ENCODE measurements around the gene USP30. TPM values are rescaled to one million over a fixed set of nuclear protein-coding genes. Genes with fewer than 3 reads are reported as not detected.

The USP30 gene
- total and polyA plus RNA-seq, 10 of the 15 experiments (the other 5 are each of a cell fraction or from before 2014, with no cell fraction given): 2.1 to 16.2 (median 6.4) TPM

DNA sequence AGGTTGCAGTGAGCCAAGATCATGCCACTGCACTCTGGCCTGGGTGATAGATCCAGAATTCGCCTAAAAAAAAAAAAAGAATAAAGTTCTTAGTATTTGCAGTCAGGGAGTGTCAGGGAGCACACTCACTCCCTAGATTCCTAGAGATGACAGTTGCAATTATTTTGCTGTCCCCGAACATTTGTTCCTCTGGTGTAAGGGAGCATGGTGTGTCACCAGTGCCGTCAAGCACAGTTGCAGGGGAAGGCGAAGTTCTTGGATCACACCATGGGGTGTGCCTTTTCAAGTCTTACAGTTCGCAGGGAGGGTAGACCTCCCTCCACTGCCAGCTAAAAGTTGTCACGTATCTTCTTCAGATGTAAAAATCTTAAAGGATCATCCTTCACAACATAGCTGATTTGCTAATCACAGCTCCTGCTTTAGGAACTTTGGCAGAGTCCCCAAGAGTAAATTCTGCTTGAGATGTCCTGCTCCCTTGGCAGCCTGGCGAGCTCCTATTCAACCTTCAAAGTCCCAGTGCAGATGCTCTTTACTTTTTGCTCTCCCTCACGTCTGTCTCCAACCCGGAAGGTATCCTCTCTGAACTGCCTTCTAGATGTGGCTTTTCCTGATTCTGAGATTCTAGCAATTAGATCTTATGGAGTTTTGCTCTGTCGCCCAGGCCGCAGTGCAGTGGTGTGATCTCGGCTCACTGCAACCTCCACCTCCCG lies 75.3 kb downstream of the USP30 start:
- H3K4me1 ChIP-seq (ENCODE audit: control insufficient read depth, insufficient read depth, low read length): no peaks in the 10 kb centered on the region
- intact Hi-C loops (cut with micrococcal nuclease; ENCODE audit: unreplicated experiment) (no loop called here), in situ Hi-C loops (cut with MboI) (no loop called here)
- FAIRE-seq: no peak
- no peak overlapping the region for H3K4me3 ChIP-seq
- 63% methylated on average over 12 of the region's 13 CpGs for WGBS (ENCODE audit: insufficient coverage, insufficient replicate concordance, low lambda C conversion rate, missing lambda C conversion rate)
- no peak overlapping the region for H2AFZ ChIP-seq (ENCODE audit: control insufficient read depth, low read depth, low read length)
- no TSS peak for BruUV-seq (replicated peaks)
- no peaks in the 10 kb centered on the region for H3K9me3 ChIP-seq (replicated peaks; ENCODE audit: control insufficient read depth, insufficient read depth, low read length)
- no peaks in the 10 kb centered on the region for H3K79me2 ChIP-seq (ENCODE audit: control insufficient read depth, insufficient read depth, low read length)
- no peak for TF ChIP-seq NRF1 (conservative IDR thresholded peaks at IDR 0.05; ENCODE audit: low read depth, low read length)
- no peak for TF ChIP-seq JUNB (IDR thresholded peaks at IDR 0.05)
- TF ChIP-seq SMAD5 (IDR thresholded peaks at IDR 0.05; ENCODE audit: low read depth): no peak
- TF ChIP-seq NR2C2 (IDR thresholded peaks at IDR 0.05; ENCODE audit: borderline replicate concordance, control insufficient read depth, insufficient read length, low read depth): no peak
- no peak for TF ChIP-seq EP300 (IDR thresholded peaks at IDR 0.05; ENCODE audit: borderline replicate concordance in 1 of 2, control insufficient read depth in 1 of 2, low read depth in 2 of 2, low read length in 2 of 2)
- ChIA-PET RAD21 (ENCODE audit: unreplicated experiment) (no interaction called here), CTCF (interaction anchor here (1.1 kb wide), 1 partner anchor 13 kb away, joined by 5 read pairs; no protein-coding TSS in a partner anchor), POLR2A (no interaction called here), SMC1A (ENCODE audit: uncharacterized antibody, unreplicated experiment) (interaction anchor here (0.6 to 0.7 kb wide), 2 partner anchors 68 to 562 kb away, joined by 3 read pairs; no protein-coding TSS in a partner anchor)
- no peak for DNase-seq (ENCODE audit: low read depth, low spot score)
- no peaks in the 10 kb centered on the region for H3K27me3 ChIP-seq (replicated peaks in 1 of 2; ENCODE audit: control insufficient read depth in 2 of 2, insufficient read depth in 2 of 2, low read length in 1 of 2)
- no peak overlapping the region for H3K27ac ChIP-seq (ENCODE audit: control insufficient read depth, insufficient read depth)
- no peak for ATAC-seq
- no peak overlapping the region for H3K9ac ChIP-seq (ENCODE audit: control insufficient read depth, insufficient read depth, low read length)
- H3K36me3 ChIP-seq (ENCODE audit: control insufficient read depth in 2 of 2, insufficient read depth in 2 of 2, low read length in 1 of 2): no peaks in the 10 kb centered on the region
- H4K20me1 ChIP-seq (ENCODE audit: control insufficient read depth, insufficient read depth): no peaks in the 10 kb centered on the region
- no peak overlapping the region for H3K4me2 ChIP-seq (ENCODE audit: control insufficient read depth, insufficient read depth)

All from GM12878 (cell line).